ENCODE data around the gene C9orf50. TPM values are rescaled to one million over a fixed set of nuclear protein-coding genes. Genes with fewer than 3 reads are reported as not detected.

Gene C9orf50
- total RNA-seq, 1 experiment from 2014 or later, result not detected

GRCh38 chr9:129604766-129605163 lies 16.1 kb downstream of the C9orf50 start:
- Histone ChIP-seq H3K36me3 (ENCODE audit: control insufficient read depth, insufficient read depth, low read length) (no peaks in the 10 kb centered on the region), H3K4me1 (ENCODE audit: control insufficient read depth, insufficient read depth, low read length) (peaks cover 17% of the 10 kb centered on the region), H3K9me3 (ENCODE audit: control insufficient read depth, insufficient read depth, low read depth, low read length) (no peaks in the 10 kb centered on the region), H3K4me3 (ENCODE audit: low read depth in 2 of 2, low read length in 2 of 2) (no peak overlapping the region), H3K27ac (ENCODE audit: low read length) (no peak overlapping the region), H3K27me3 (ENCODE audit: control insufficient read depth, insufficient read depth, low read length) (no peaks in the 10 kb centered on the region)
- TF ChIP-seq, protein P1, sequence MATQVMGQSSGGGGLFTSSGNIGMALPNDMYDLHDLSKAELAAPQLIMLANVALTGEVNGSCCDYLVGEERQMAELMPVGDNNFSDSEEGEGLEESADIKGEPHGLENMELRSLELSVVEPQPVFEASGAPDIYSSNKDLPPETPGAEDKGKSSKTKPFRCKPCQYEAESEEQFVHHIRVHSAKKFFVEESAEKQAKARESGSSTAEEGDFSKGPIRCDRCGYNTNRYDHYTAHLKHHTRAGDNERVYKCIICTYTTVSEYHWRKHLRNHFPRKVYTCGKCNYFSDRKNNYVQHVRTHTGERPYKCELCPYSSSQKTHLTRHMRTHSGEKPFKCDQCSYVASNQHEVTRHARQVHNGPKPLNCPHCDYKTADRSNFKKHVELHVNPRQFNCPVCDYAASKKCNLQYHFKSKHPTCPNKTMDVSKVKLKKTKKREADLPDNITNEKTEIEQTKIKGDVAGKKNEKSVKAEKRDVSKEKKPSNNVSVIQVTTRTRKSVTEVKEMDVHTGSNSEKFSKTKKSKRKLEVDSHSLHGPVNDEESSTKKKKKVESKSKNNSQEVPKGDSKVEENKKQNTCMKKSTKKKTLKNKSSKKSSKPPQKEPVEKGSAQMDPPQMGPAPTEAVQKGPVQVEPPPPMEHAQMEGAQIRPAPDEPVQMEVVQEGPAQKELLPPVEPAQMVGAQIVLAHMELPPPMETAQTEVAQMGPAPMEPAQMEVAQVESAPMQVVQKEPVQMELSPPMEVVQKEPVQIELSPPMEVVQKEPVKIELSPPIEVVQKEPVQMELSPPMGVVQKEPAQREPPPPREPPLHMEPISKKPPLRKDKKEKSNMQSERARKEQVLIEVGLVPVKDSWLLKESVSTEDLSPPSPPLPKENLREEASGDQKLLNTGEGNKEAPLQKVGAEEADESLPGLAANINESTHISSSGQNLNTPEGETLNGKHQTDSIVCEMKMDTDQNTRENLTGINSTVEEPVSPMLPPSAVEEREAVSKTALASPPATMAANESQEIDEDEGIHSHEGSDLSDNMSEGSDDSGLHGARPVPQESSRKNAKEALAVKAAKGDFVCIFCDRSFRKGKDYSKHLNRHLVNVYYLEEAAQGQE (IDR thresholded peaks at IDR 0.05; ENCODE audit: insufficient read depth in 1 of 2, low read depth in 2 of 2, low read length in 1 of 2), result no peak
- POLR2A ChIA-PET, result no interaction called here
- DNase-seq (ENCODE audit: low read depth, low spot score) (no peak), ATAC-seq (no peak)
- BruUV-seq (replicated peaks), result no TSS peak
- CTCF ChIA-PET, result no interaction called here
- intact Hi-C loops (cut with micrococcal nuclease; ENCODE audit: unreplicated experiment) (loop anchor here (5.0 kb wide), 1 partner anchor 427 kb away; the partner anchor contains the start of gene IER5L), in situ Hi-C loops (cut with HindIII; ENCODE audit: low pct_unique_long_range_greater_than_20kb, low sequenced_read_pairs) (no loop called here)

- CTCF ChIA-PET, result no interaction called here
- intact Hi-C loops (cut with micrococcal nuclease; ENCODE audit: unreplicated experiment) (no loop called here), in situ Hi-C loops (cut with HindIII; ENCODE audit: low pct_unique_long_range_greater_than_20kb, low sequenced_read_pairs) (no loop called here)
- H3K4me3 ChIP-seq (ENCODE audit: low read depth in 2 of 2, low read length in 2 of 2), result no peak overlapping the region
- ATAC-seq, result no peak
- no peaks in the 10 kb centered on the region for H3K9me3 ChIP-seq (ENCODE audit: control insufficient read depth, insufficient read depth, low read depth, low read length)
- no peaks in the 10 kb centered on the region for H3K36me3 ChIP-seq (ENCODE audit: control insufficient read depth, insufficient read depth, low read length)
- no peak for DNase-seq (ENCODE audit: low read depth, low spot score)
- TF ChIP-seq, protein P1 (IDR thresholded peaks at IDR 0.05; ENCODE audit: insufficient read depth in 1 of 2, low read depth in 2 of 2, low read length in 1 of 2), result no peak
- no peak for TF ChIP-seq SIN3A (IDR thresholded peaks at IDR 0.05; ENCODE audit: borderline replicate concordance, insufficient read depth, low read depth, low read length)
- TF ChIP-seq POLR2AphosphoS5 (IDR thresholded peaks at IDR 0.05; ENCODE audit: low read depth, low read length), result no peak
- TF ChIP-seq CTCF (IDR thresholded peaks at IDR 0.05), result no peak
- no peak for TF ChIP-seq TCF7L2 (IDR thresholded peaks at IDR 0.05; ENCODE audit: low read depth, low read length)
- H3K27me3 ChIP-seq (ENCODE audit: control insufficient read depth, insufficient read depth, low read length), result no peaks in the 10 kb centered on the region
- POLR2A ChIA-PET, result no interaction called here
- H3K27ac ChIP-seq (ENCODE audit: low read length), result no peak overlapping the region
- peaks cover 17% of the 10 kb centered on the region for H3K4me1 ChIP-seq (ENCODE audit: control insufficient read depth, insufficient read depth, low read length)
- BruUV-seq (replicated peaks), result no TSS peak
Observed at GRCh38 chr9:129604056-129604765, 16.7 kb downstream of the C9orf50 start.

Data from Panc1 (cell line).